Gastrocnemius medialis (tissue), 4 donors: ENCODE results near the gene DRICH1. TPM values are rescaled to one million over a fixed set of nuclear protein-coding genes. Genes with fewer than 3 reads are reported as not detected.
"Not testable (repeated sequence)": the region's sequence is repeated elsewhere in the genome, so short reads cannot be mapped to it uniquely, and the experiment has no call there.

Source experiments
- ATAC-seq, 2 donors: fragments of 150-250 bp; one replicate each; pipeline ENCODE4 v1.9.1; 2016
- DNase-seq, 2 donors: peaks; one replicate each; pipeline ENCODE4 v3.0.0-alpha.2; 2019
- H3K27ac ChIP-seq, 4 donors: fragments of 200-600 bp; sonication (generic); 1 replicate in 1 of 4; 2 replicates in 3 of 4; pipeline ENCODE4 v1.5.1; 2016 to 2018; ENCODE audit warnings: mild to moderate bottlenecking in 2 of 4, moderate library complexity in 1 of 4
- H3K27me3 ChIP-seq, 3 donors: fragments of 200-600 bp; sonication (generic) in 2 of 3; 1 replicate in 1 of 3; 2 replicates in 2 of 3; pipeline versions ENCODE4 v1.5.1 to v1.6.0; 2016 to 2019; ENCODE audit warnings: mild to moderate bottlenecking in 1 of 3, moderate library complexity in 1 of 3
- H3K36me3 ChIP-seq, 2 donors: fragments of 200-600 bp; sonication (generic) in 1 of 2; one replicate each; pipeline ENCODE4 v1.5.1; 2017 to 2018
- H3K4me1 ChIP-seq, 2 donors: fragments of 200-600 bp; sonication (generic) in 1 of 2; one replicate each; pipeline ENCODE4 v1.5.1; 2016 to 2017; ENCODE audit warnings: mild to moderate bottlenecking in 2 of 2
- H3K4me3 ChIP-seq, 4 donors: fragments of 200-600 bp; sonication (generic) in 3 of 4; 1 replicate in 1 of 4; 2 replicates in 3 of 4; pipeline ENCODE4 v1.5.1; 2016 to 2019; ENCODE audit warnings: mild to moderate bottlenecking in 2 of 4
- H3K9me3 ChIP-seq, 3 donors: fragments of 200-600 bp; sonication (generic) in 2 of 3; 1 replicate in 1 of 3; 2 replicates in 2 of 3; pipeline ENCODE4 v1.5.1; 2016 to 2019
- CTCF ChIP-seq, 5 experiments: fragments of 450-650 bp in 3 of 5; fragments of 200-600 bp in 2 of 5; sonication (generic) in 2 of 5; IDR thresholded peaks in 4 of 5; conservative IDR thresholded peaks in 1 of 5; 1 replicate in 4 of 5; 2 replicates in 1 of 5; pipeline ENCODE4 v1.5.1; 2016 to 2019; ENCODE audit warnings: antibody characterized with exemption in 5 of 5, mild to moderate bottlenecking in 3 of 5, moderate library complexity in 3 of 5
- POLR2A ChIP-seq, 2 donors: fragments of 450-650 bp; IDR thresholded peaks; one replicate each; pipeline ENCODE4 v1.6.1; 2017; ENCODE audit warnings: antibody characterized with exemption in 2 of 2, mild to moderate bottlenecking in 2 of 2, moderate library complexity in 2 of 2
- in situ Hi-C, 4 donors: fragments of 200-750 bp; cut with MboI; loops; one replicate each; pipeline versions ENCODE4 v1.15.0 to v1.8.0; 2017; ENCODE audit warnings: low sequenced_read_pairs in 4 of 4
- intact Hi-C: fragments of 100-400 bp; cut with DNase I; formaldehyde crosslinking; loops from one replicate; pipeline ENCODE4 v1.15.1; 2023; ENCODE audit warnings: low total_unique reads
- total RNA-seq, 4 donors: library from RNA; depleted of rRNA; stranded (reverse); fragments of >200 nt; gene quantifications; one replicate each; pipeline versions ENCODE4 v1.1.0 to v1.2.3, GENCODE V29; 2016

DRICH1 gene
- total RNA-seq, 4 donors from 2014 or later, result not detected

DNA sequence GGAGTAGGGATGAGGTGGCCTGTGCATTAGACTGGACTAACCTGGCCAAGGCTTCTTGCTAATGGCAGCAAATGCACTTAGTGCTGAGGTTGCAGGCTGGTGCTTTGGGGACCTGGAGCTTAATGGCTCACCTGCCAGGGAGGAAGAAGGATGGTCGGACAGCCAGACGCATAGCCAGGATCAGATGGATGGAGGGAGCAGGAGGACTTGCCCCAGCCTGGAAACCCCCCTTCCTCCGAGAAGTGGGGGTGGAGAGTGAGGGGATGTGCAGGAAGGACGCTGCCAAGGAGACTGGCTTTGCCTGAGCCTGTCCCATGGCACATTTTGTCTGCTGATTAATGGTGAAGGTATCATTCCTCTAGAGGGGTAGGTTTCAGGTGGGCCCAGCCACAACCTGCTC, 69.9 kb downstream of the DRICH1 start:
- Histone ChIP-seq H3K9me3 (no peaks in the 10 kb centered on the region), H3K27ac (no peak overlapping the region), H3K27me3 (peaks cover 24 to 43% (median 29%) of the 10 kb centered on the region in 3 donors), H3K4me3 (no peak overlapping the region), H3K36me3 (no peaks in the 10 kb centered on the region), H3K4me1 (no peaks in the 10 kb centered on the region)
- in situ Hi-C loops, result no loop called here
- DNase-seq (no peak), ATAC-seq (no peak)
- intact Hi-C loops, result no loop called here
- TF ChIP-seq CTCF (IDR thresholded peaks at IDR 0.05 in 4 of 5, conservative IDR thresholded peaks at IDR 0.05 in 1 of 5) (no peak), POLR2A (IDR thresholded peaks at IDR 0.05) (no peak)

- peaks cover 15 to 35% (median 23%) of the 10 kb centered on the region in 3 donors for H3K27me3 ChIP-seq
- intact Hi-C loops, in situ Hi-C loops, H3K4me1 ChIP-seq, H3K36me3 ChIP-seq, ATAC-seq, H3K27ac ChIP-seq, DNase-seq, H3K9me3 ChIP-seq, H3K4me3 ChIP-seq: not testable (repeated sequence)
Measured at GRCh38 chr22:23561025-23561510, 71.1 kb downstream of the DRICH1 start.

GRCh38 chr22:23560215-23560614, 71.9 kb downstream of the DRICH1 start:
- ATAC-seq, H3K4me1 ChIP-seq, in situ Hi-C loops, H3K36me3 ChIP-seq, H3K9me3 ChIP-seq, DNase-seq, H3K4me3 ChIP-seq, intact Hi-C loops, H3K27ac ChIP-seq: not testable (repeated sequence)
- H3K27me3 ChIP-seq, result peaks cover 6 to 29% (median 17%) of the 10 kb centered on the region in 3 donors

Other genes with a start within 250 kb of the DRICH1 start
- gene IGLL1, start 52.0 kb downstream of the DRICH1 start, total RNA-seq, result not detected
- gene RGL4, start 58.7 kb upstream of the DRICH1 start, total RNA-seq, result 1 to 10 TPM in 1 of 4 donors, under 1 TPM in 1, not detected in 2; 0.09 to 1.9 TPM
- 1 to 10 TPM; 3.1 to 6.3 (median 4.2) TPM for gene ZNF70, start 118.8 kb upstream of the DRICH1 start, total RNA-seq
- 1 to 10 TPM in 1 of 4 donors, not detected in 3; 1.1 TPM for gene VPREB3, start 122.1 kb upstream of the DRICH1 start, total RNA-seq
- gene C22orf15, start 130.7 kb upstream of the DRICH1 start, total RNA-seq, result not detected
- 100 to 1,000 TPM; 157 to 290 (median 181) TPM for gene CHCHD10, start 135.7 kb upstream of the DRICH1 start, total RNA-seq
- 1 to 10 TPM in 2 of 4 donors, under 1 TPM in 1, not detected in 1; 0.91 to 3.6 (median 1.4) TPM for gene MMP11, start 140.5 kb upstream of the DRICH1 start, total RNA-seq
- 10 to 100 TPM; 37.8 to 65.6 (median 55.2) TPM for gene SMARCB1, start 154.6 kb upstream of the DRICH1 start, total RNA-seq
- gene DERL3, start 206.7 kb upstream of the DRICH1 start, total RNA-seq, result 1 to 10 TPM in 3 of 4 donors, under 1 TPM in 1; 0.72 to 1.5 (median 1.3) TPM
- gene SLC2A11, start 225.6 kb upstream of the DRICH1 start, total RNA-seq, result 10 to 100 TPM in 1 of 4 donors, 1 to 10 TPM in 3; 2.4 to 19.0 (median 6.2) TPM